NCI-H526 treated with DMSO at 0.1 percent for 48 hours (cell line): Measurements from ENCODE around the gene MAPK8.
"Not testable (repeated sequence)": the region's sequence is repeated elsewhere in the genome, so short reads cannot be mapped to it uniquely, and the experiment has no call there.

Experiments
- DNase-seq: peaks from one replicate; lab custom pipeline; 2025; lab: John Stamatoyannopoulos, UW

The MAPK8 gene

DNA sequence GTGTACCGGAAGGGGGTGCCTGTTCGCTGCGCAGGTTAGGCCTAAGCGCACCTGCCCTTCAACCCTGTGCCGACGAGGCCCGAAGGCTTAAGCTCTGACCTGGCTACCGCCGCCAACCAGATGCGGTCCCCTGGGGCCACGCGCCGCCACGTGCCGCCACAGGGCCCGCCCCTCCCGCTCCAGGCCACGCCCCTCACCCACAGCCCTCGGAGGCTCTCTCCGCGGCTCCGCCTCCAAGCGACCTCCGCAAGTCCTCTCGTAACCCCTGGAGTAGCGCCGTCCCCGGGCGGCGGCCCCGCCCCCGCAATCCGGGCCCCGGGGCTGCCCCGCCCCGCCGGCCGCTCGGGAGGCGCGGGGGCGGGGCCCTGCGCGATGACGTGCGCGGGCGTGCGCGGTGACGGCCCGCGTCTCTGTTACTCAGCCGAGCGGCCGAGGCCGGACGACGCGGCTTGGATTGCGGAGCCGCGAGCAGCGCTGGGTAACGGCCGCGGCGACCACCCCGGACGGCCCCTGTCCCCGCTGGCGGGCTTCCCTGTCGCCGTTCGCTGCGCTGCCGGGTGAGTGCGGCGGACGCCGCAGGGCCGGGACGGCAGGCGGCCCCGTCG lies at the start of gene MAPK8:
MAPK8 (plus strand) TSS at position 413 of the 605 bp plus-strand sequence. CDS start 94,984 bp downstream, outside the sequence.
- DNase-seq: peak; percentile 67

DNA sequence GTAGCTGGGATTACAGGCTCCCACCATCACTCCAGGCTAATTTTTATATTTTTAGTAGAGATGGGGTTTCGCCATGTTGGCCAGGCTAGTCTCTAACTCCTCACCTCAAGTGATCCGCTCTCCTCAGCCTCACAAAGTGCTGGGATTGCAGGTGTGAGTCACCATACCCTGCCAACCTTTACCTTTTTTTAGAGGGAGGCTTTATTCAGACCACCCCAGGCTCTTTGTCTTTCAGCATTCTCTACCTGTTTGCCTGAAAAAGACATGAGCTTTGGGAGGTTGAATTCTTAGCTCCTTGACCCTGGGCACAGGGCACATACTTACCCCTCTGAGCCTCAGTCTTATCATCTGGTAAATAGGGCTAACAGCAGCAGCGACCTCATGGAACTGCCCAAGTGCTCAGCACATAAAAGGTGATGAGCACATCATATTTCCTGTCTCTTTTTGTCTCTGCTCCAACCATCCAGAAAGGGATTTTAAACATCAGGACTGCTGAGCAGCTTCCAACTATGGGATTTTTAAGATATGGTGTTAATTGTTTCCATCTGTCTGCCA lies 49.0 kb upstream of the MAPK8 start:
- DNase-seq: no peak

DNA sequence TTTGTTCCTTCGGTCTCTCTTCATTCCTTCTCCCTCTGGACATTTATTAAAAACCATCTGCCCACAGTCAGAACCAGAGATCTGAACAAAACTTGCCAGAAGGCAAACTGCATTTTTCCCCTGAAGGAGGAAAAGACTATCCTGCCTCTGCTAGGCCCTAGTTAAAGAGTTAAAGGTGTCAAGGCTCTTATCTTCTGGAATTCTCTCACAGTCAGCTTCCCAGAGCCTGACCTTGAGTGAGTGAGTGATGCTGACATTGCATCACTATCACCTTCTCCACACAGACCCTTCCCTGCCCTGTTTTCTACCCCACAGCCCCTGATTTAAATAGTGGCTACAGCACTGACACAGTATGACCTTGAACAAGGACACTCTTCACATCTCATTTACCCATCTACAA lies 48.4 kb upstream of the MAPK8 start:
- DNase-seq: no peak

- DNase-seq: no peak
Measured at GRCh38 chr10:48266528-48266927, 39.9 kb upstream of the MAPK8 start.

DNA sequence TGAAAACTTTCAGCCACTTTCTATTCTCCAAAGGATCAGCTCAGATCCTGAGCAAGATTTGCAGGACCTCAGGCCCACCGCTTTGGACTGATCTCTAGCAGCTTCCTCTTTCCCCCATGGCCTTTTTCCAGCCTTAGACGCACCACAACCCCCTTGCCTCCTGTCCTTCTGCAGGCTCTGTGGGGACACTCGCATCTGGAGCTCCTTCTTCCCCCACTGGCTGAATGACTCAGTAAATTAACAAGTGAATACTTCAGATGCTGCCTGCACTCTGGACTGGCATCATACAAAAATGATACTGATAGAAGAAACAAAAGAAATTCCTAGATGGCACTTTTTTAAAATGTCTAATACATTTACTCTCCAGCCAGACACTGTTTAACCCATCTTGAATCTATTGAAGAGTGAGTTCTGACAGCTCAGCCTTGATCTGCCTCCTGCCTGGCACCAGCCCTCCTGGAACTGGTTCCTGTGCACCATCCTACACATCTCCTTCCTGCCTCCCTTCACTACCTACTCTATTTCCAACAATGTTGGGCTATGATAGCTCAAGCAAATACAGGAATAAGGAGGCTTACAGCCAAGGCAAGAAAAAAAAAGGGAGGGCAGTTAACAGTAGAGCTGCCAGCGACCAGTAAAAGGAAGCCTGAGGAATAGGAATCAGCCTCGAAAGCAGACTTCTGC lies 35.3 kb upstream of the MAPK8 start:
- DNase-seq: no peak

GRCh38 chr10:48272682-48273081 lies 33.8 kb upstream of the MAPK8 start:
- DNase-seq: no peak

DNA sequence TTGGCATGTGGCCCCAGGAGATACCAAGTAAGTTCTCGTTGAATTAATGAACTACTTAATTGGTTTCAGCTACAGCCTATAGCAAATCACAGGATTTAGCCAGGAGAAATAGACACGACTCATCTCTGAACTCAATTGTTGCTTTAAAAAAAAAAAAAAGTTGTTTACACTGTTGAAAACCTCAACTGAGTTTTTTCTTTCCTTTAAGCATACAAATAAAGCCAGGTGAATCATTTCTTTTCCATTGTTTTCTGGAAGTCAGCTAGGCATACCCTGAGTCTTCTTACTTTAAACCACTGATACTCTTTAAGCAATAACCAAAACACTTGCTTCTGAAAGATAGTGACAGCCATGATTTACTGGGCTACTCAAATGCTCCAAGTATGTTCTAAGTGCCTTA lies 32.7 kb upstream of the MAPK8 start:
- DNase-seq: no peak

DNA sequence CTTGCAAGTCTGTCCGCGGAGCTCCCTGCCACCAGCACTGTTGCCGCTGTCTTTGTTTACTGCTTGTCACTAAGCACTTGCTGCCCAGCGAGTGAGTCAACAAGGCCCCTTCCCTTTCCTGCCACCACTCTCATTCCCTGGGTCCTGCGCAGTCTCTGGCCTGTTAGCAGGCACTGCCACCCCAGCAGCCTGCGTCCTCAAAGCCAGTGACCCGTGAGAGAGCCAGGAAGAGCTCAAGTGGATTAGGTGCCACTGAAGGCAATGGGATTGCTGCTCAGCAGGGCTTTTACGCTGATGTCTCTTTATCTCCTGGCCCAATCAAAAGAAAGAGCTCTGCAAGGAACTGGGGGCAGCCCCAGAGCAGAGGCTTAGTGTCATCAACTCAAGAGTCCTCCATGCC lies 31.8 kb upstream of the MAPK8 start, which contains the start of gene FRMPD2:
FRMPD2 (minus strand) TSS at position 61 of the 400 bp plus-strand sequence. CDS start 129 bp downstream, outside the sequence.
- DNase-seq: no peak

DNA sequence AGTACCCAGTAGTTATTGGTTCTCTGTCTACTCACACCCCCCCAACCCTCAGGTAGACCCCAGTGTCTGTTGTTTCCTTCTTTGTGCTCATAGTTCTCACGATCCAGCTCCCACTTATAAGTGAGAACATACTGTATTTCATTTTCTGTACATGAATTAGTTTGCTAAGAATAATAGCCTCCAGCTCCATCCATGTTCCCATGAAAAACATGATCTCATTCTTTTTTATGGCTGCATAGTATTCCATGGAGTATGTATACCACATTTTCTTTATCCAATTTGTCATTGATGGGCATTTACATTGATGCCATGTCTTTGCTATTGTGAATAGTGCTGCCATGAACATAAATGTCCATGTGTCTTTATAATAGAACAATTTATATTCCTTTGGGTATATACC lies 29.4 kb upstream of the MAPK8 start:
- DNase-seq: no peak

GRCh38 chr10:48279081-48279751 lies 27.3 kb upstream of the MAPK8 start:
- no peak for DNase-seq

GRCh38 chr10:48281697-48282096 lies 24.8 kb upstream of the MAPK8 start:
- DNase-seq: not testable (repeated sequence)

DNA sequence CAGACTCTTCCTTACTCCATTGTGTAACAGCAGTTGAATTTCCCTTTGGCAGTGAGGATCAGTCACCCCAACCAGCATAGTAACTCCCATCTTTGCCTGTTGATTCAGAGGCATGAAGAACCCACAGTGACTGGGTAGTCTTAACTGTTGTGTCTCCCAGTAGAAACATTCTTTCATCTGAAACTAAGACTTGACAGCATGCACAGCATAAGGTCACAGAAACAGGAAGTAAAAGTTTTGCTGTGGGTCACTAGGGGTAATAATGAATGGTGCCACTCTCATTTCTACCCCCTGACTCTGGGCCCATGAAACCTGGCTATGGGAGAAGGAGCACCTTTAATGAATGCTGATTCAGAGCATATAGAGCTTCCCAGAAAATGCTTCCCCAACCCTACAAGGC lies 23.6 kb upstream of the MAPK8 start:
- no peak for DNase-seq

DNA sequence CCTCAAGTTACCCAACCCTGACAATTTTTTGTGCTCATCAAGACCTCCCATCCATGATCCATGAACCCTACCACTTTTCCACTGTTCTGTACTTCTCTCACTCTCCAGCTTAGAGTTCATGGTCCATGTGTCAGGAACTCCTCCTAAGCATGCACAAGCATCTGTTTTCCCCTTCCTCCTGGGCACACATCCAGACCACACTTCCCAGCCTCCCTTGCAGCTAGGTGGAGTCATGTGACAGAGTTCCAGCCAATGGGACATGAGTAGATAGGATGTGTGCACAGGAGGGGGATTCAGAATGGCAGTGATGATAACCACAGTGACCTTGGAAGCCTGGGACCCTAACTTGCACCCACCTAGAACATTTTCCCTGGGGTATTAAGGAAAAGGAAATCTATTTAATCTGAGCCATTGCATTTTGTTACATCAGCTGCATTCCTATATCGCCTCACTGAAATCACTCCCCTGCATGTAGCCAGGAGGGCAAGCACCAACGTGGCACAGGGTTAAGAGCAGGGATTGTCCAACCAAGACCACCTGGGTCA lies 22.4 kb upstream of the MAPK8 start:
- no peak for DNase-seq

GRCh38 chr10:48284811-48285210 lies 21.7 kb upstream of the MAPK8 start:
- DNase-seq: no peak

DNA sequence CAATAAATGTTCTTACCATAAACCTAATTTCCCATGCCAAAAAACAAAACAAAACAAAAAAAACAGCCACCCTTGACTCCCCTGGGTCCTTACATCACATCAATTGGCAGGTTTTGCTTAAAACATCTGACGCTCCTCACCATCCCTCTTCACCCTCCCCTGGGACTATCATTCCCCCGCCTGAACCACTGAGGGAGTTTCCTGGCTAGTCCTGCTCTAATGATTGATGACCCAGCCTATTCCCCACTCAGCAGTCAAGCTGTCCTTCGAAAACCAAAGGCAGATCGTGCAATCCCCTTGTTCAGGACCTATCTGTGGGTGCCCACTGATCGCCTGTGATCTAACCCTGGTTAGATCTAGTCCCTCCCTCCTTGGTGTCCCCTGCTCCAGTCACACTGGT lies 20.8 kb upstream of the MAPK8 start:
- no peak for DNase-seq

GRCh38 chr10:48286356-48286755 lies 20.1 kb upstream of the MAPK8 start:
- DNase-seq: no peak

DNA sequence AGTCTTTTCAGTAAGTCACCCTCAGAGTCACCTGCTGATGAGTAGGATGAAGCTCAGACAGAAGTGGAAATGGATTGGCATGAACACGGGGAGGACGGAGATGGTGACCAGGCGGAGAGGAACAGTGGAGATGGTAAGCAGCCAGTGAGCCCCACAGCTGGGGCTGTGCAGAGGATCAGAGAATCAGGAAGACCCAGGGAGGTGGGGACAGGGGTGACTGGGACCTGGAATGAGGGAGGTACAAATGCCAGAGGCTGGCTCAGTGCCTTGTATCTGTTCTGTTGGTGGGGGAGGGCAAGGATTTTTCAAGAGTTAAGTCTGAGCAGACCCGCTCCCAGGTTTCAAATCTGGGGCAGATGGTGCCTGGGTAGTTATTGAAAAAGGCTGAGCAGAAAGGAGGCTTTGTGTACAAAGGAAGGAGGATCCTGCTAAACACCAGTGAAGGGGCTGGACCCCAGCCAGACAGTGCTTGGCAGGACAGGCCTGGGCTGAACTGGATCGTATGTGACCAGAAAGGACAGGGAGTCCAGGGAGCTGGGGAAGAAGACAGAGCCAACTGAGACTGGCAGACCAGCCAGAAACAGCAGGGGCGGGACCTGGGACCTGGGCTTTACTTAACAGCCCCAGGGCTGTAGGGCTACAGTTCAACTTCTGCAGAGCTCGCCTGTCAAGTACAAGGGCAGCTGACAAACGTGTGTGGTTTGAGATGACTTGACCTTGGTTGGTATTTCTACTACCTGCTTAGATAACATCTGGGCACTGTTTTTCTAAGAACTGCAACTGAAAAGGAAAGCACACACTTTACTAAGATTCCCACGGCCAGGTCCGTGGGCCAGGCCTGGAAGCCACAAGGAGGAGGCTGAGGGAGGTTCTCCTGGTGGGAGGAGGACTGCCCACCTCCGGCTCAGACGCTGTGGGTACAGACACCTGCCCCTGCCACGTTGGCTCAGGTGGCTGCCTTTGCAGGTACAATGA lies 18.8 kb upstream of the MAPK8 start:
- DNase-seq: no peak

GRCh38 chr10:48288661-48289060 lies 17.8 kb upstream of the MAPK8 start:
- DNase-seq: no peak

DNA sequence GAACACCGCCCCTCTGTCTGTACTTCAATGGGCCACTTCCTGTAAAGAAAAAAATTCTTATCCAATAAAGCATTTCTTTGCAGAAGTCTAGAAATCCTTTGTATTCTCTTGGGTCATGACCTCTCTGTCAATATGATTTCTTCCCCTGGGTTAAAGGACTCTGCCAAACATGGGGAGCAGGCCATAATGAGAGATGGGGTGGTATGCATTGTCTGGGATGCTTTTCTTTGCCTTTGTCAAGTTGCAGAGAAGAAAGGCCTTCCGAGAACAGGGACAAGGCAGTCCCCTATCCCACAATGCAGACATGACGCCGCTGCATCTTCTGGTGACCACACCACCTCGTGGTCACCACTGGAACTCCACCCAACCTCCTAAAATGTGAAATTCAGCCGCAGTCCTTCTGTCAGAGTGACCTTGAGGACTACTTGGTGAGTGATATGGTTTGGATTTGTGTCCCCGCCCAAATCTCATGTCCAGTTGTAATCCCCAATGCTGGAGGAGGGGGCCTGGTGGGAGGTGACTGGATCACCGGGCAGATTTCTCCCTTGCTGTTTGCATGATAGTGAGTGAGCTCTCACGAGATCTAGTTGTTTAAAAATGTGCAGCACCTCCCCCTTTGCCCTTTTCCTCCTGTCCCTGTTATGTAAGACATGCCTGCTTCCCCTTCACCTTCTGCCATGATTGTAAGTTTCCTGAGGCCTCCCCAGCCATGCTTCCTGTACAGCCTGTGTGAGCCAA lies 16.8 kb upstream of the MAPK8 start:
- DNase-seq: no peak

GRCh38 chr10:48290286-48290685 lies 16.2 kb upstream of the MAPK8 start:
- no peak for DNase-seq

- DNase-seq: no peak
Measured at GRCh38 chr10:48291190-48291589, 15.3 kb upstream of the MAPK8 start.
